NT2/D1 (cell line): ENCODE measurements around the gene FGFR1OP2.

Source experiments
- DNase-seq: peaks from one replicate; pipeline ENCODE4 v3.0.0-alpha.2; 2011; ENCODE audit warnings: low read depth, low spot score
- H3K27me3 ChIP-seq: 2 replicates; pipeline ENCODE4 v1.6.0; 2011; ENCODE audit warnings: mild to moderate bottlenecking; ENCODE audit not compliant: insufficient read length, insufficient read depth
- H3K36me3 ChIP-seq: 2 replicates; pipeline ENCODE4 v1.6.1; 2011; ENCODE audit warnings: mild to moderate bottlenecking, low read length, mixed read lengths; ENCODE audit not compliant: insufficient read depth, insufficient read length
- H3K4me1 ChIP-seq: 2 replicates; pipeline ENCODE4 v1.5.1; 2011; ENCODE audit not compliant: insufficient read depth, insufficient read length
- H3K4me3 ChIP-seq: 2 replicates; pipeline ENCODE4 v1.5.1; 2011; ENCODE audit warnings: low read depth; ENCODE audit not compliant: insufficient read length
- H3K9ac ChIP-seq: 2 replicates; pipeline ENCODE4 v1.6.0; 2011; ENCODE audit warnings: low read depth; ENCODE audit not compliant: insufficient read length
- H3K9me3 ChIP-seq: 2 replicates; pipeline ENCODE4 v1.5.1; 2011; ENCODE audit warnings: mild to moderate bottlenecking, low read length; ENCODE audit not compliant: insufficient read depth
- SUZ12 ChIP-seq: IDR thresholded peaks from 2 replicates; pipeline ENCODE4 v1.6.1; 2011; ENCODE audit not compliant: insufficient read length, insufficient read depth; ENCODE audit errors: extremely low read depth
- YY1 ChIP-seq: IDR thresholded peaks from 2 replicates; pipeline ENCODE4 v1.6.1; 2011; ENCODE audit not compliant: insufficient read length, insufficient read depth
- ZNF274 ChIP-seq: IDR thresholded peaks from 2 replicates; pipeline ENCODE4 v1.6.1; 2011; ENCODE audit warnings: mild to moderate bottlenecking, low read depth, low read length

Gene FGFR1OP2

GRCh38 chr12:26936559-26937442, 1.5 kb upstream of the FGFR1OP2 start:
- peaks cover 42% of the 10 kb centered on the region for H3K36me3 ChIP-seq
- TF ChIP-seq YY1 (no peak), SUZ12 (no peak), ZNF274 (no peak)
- H3K27me3 ChIP-seq = no peaks in the 10 kb centered on the region
- no peaks in the 10 kb centered on the region for H3K4me1 ChIP-seq
- H3K9ac ChIP-seq = peak overlapping the region; percentile 96
- peak overlapping the region; percentile 92 for H3K4me3 ChIP-seq
- DNase-seq = no peak
- H3K9me3 ChIP-seq = no peaks in the 10 kb centered on the region

GRCh38 chr12:26937443-26937862, 817 bp upstream of the FGFR1OP2 start:
- H3K27me3 ChIP-seq = no peaks in the 10 kb centered on the region
- peaks cover 36% of the 10 kb centered on the region for H3K36me3 ChIP-seq
- no peak for DNase-seq
- H3K9me3 ChIP-seq = no peaks in the 10 kb centered on the region
- H3K9ac ChIP-seq = peak overlapping the region; percentile 96
- TF ChIP-seq ZNF274 (no peak), YY1 (no peak), SUZ12 (no peak)
- no peaks in the 10 kb centered on the region for H3K4me1 ChIP-seq
- peak overlapping the region; percentile 92 for H3K4me3 ChIP-seq

- H3K27me3 ChIP-seq = no peaks in the 10 kb centered on the region
- DNase-seq = no peak
Observed at GRCh38 chr12:26938701-26939062, 412 bp downstream of the FGFR1OP2 start.

GRCh38 chr12:26939192-26939832, 1.0 kb downstream of the FGFR1OP2 start:
- H3K36me3 ChIP-seq = peaks cover 17% of the 10 kb centered on the region
- peak overlapping the region; percentile 96 for H3K9ac ChIP-seq
- no peaks in the 10 kb centered on the region for H3K4me1 ChIP-seq
- DNase-seq = no peak
- peak overlapping the region; percentile 92 for H3K4me3 ChIP-seq
- H3K27me3 ChIP-seq = no peaks in the 10 kb centered on the region
- TF ChIP-seq YY1 (no peak), SUZ12 (no peak), ZNF274 (no peak)
- H3K9me3 ChIP-seq = no peaks in the 10 kb centered on the region; the same call in 1 of the 2 replicates

More at GRCh38 chr12:26938701-26939062, 412 bp downstream of the FGFR1OP2 start:
- TF ChIP-seq YY1 (no peak), ZNF274 (no peak), SUZ12 (no peak)
- peak overlapping the region; percentile 92 for H3K4me3 ChIP-seq
- peaks cover 24% of the 10 kb centered on the region for H3K36me3 ChIP-seq
- no peaks in the 10 kb centered on the region for H3K4me1 ChIP-seq
- no peaks in the 10 kb centered on the region for H3K9me3 ChIP-seq
- H3K9ac ChIP-seq = peak overlapping the region; percentile 96

GRCh38 chr12:26939953-26940352, 1.7 kb downstream of the FGFR1OP2 start:
- no peak for DNase-seq
- Histone ChIP-seq H3K4me3 (peak overlapping the region; percentile 92), H3K9me3 (peaks cover 6% of the 10 kb centered on the region; the same call in 1 of the 2 replicates), H3K9ac (no peak overlapping the region), H3K36me3 (peaks cover 11% of the 10 kb centered on the region), H3K4me1 (no peaks in the 10 kb centered on the region), H3K27me3 (no peaks in the 10 kb centered on the region)
- TF ChIP-seq SUZ12 (no peak), YY1 (no peak), ZNF274 (no peak)

- Histone ChIP-seq H3K27me3 (no peaks in the 10 kb centered on the region), H3K9ac (no peak overlapping the region), H3K4me3 (no peak overlapping the region), H3K4me1 (no peaks in the 10 kb centered on the region), H3K36me3 (peaks cover 5% of the 10 kb centered on the region), H3K9me3 (peaks cover 6% of the 10 kb centered on the region; the same call in 1 of the 2 replicates)
- TF ChIP-seq SUZ12 = no peak
- TF ChIP-seq YY1 = no peak
- TF ChIP-seq ZNF274 = no peak
- no peak for DNase-seq
Observed at GRCh38 chr12:26940516-26941214, 2.4 kb downstream of the FGFR1OP2 start.
